Dermis blood vessel endothelial cell (primary cell): ENCODE measurements around the gene KRTAP17-1. TPM values are rescaled to one million over a fixed set of nuclear protein-coding genes. Genes with fewer than 3 reads are reported as not detected.

ENCODE experiments used
- DNase-seq: peaks from one replicate; pipeline ENCODE4 v3.0.0; 2010
- total RNA-seq: library from RNA; depleted of rRNA; stranded (reverse); fragments of >200 nt; gene quantifications from 2 replicates; pipeline ENCODE4 v1.2.3, GENCODE V29; 2014

Gene KRTAP17-1
- total RNA-seq, 1 donor from 2014 or later, result not detected

DNA sequence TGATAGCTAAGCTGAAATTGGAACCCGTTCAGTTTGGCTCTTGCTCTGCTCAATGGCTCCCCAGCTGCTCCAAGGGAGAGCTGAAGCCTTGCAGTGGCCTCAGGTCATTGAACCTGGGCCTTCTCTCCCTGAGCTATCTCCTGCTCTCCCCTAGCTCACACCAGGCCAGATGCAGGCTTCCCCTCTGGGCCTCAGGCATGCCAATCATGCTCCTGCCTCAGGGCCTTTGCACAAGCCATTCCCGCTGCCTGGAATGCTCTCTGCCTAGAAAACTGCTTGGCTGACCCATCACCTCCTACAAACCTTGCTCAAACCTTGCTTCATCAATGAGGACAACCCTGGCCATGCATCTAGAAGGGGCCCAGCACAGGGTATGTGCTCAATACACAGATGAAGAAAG, 16.7 kb upstream of the KRTAP17-1 start:
- no peak for DNase-seq

DNA sequence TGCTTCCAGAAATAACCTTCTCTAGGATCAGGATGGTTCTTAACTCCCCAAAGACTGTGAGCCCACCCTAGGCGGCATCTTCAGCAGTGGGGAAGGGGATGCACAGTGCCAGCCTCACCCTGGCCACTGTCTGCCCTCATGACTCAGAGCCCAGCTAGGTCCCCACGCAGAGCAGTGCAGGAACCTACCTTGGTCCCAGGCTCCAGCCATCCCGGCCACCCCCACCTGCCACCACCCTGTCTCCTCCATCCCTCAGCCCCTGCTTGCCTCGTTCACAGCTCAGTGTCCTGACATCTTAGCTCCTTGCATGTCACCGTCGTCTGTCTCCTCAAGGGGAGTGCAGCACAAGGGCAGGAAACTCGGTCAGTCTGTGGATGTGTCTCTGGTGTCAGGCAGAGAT, 16.1 kb upstream of the KRTAP17-1 start:
- no peak for DNase-seq

DNA sequence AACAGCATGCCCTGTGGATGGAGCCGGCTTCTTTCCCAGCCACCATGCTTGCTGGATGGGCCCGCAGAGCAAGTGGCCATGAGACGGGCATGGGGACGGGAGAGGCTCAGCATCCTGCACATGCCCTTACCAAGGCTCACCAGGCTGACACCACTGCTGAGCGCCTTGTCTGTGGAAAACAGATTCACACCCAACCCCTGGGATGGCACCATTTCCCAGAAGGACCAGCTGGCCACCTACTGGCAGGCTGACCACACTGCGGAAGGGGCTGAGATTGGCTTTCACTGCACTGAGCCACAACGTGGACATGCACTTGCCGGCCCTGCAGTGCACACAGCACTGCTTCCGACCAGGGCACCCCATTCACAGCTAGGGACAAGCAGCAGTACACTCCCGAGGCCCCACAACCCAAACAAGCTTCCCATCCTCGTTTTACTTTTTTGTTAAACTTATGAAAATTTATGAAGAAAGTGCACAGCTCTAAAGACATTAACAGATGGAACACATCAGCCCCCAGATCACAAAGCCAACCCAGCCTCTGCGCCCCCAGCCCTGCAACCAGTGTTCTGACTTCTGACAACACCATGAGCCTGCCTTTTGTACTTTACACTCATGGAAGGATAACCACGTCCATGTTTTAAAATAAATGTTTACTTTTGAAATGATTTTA, 13.9 kb upstream of the KRTAP17-1 start:
- DNase-seq, result peak; percentile 67

DNA sequence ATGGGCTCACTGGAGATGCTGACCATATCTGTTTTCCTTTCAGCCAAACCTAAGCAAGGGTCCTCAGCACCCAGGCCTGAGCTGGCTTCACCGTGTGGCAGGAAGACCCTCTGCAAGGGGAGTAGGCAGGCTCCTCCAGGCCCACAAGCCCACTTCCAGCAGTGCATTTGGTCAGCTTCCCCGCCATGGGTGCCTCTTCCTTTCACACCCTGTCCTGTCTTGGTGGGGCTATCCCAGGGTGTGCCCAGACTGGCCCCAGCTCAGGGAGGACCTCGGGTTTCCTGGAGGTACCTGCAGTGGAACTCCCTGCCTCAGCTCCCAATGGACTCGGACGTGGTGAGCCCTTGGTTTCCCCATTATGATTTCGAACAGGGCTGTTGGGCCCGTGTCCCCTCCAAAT, 12.7 kb upstream of the KRTAP17-1 start:
- no peak for DNase-seq

DNA sequence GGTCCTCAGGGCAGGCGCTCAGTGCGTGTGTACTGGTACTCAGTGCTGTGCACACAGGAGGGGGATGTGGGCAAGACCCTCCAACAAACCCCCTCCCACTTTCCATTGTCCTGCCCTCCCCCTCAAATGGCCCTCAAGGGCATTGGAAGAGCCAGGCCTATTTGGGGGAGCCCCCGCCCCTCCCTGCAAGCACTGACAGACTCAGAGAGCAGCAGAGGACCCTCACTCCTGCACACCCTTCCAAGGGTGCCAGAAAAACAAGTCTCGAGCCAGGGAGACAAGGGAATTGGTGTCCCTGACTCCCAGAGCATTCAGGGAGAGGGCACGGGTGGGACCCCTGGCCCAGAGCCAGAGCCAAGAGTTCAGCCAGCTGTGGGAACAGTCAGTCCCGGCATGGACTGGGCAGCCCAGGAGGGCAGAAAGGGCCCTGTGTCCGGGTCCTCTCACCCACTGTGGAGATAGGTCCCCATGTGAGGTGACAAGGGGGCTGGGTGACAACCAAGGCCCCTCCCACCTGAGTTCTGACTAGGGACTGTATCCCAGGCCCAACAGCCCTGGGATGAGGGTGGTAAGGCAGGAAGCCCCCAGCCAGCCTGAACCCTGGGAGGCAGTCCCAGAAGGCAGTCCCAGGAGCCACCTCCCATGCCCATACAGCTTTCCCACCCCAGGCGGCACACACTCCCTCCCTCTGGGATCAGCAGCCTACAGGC, 12.1 kb upstream of the KRTAP17-1 start:
- DNase-seq, result no peak

DNA sequence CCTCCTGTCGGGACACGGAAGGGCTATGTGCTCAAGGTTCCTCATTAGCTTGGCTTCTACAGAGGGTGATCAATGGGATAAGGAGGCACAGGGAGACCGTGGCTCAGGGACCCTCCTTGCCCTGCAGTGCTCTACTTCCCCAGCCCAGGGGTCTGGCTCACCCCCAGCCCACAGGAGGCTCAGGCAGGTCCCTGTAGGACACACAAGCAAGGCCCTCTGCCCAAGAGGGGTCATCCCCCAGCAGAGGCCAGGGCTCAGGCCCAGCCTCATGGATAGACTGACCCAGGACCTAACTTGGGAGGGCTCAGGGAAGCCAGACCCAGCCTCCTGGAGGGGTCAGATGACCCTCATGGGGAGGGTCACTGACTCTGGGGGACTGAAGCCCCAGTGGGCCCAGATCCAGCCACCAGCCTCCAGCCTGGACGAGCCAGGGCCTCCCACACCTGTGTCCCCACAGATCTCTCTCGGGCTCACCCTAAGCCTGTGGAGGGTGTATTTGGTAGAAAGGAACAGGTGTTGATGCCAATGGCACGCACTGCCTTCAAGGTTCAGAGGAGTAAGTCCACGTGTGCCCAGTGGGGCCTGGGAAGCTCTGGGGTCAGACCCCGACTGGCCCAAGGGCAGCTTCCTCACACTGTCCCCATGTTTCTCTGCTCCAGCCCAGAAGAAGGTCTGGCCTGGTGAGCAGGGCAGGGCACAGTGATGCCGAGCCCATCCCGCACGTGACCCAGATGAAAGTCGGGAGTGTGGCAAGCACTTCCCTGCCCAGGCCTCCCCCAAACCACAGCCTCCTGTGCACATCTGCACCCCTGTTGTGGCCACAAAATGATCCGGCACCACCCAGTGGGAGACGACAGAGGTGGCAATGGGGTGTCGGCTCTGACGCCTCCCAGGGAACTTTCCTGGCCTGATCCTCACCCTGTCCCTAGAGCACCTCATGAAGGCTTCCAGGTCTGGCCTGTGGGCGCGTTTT, 10.9 kb upstream of the KRTAP17-1 start:
- DNase-seq, result no peak

DNA sequence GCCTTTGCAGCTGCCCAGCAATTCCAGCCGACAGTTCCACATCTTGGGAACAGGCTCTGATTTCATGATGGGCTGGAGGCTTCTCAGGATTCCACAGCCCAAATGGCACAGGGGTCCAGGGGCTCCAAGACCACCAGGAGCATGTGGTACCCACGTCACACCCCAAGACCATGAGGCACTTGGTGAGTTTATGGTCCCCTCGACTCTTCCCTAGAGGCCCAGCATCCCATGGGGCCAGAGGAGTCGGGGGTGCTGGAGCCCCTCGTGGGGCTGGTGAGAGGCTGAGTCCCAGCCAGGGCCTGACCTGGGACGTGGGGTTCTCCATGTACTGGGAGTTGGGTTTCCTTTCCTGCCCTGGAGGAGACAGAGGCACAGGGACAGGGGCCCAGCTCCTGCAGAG, 10.1 kb upstream of the KRTAP17-1 start:
- no peak for DNase-seq

DNA sequence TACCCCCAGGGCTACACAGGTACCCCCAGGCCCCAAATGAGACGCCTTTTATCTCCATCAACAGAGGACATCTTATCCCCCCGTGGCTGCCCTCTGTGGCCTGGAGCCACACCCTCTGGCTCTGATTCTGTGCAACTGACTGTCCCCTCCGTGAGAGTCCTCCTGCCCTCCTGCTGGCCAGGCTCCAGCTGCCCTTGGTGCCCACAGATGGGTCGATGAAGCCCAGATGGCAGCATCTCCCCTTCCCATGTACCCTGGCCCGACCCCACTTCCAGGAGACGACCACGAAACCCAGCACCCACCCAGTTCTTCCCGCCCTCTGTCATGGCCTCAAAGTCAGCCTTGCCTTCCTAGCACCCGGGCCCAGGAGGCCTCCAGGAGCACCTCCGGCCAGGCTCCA, 9.6 kb upstream of the KRTAP17-1 start:
- DNase-seq, result no peak

DNA sequence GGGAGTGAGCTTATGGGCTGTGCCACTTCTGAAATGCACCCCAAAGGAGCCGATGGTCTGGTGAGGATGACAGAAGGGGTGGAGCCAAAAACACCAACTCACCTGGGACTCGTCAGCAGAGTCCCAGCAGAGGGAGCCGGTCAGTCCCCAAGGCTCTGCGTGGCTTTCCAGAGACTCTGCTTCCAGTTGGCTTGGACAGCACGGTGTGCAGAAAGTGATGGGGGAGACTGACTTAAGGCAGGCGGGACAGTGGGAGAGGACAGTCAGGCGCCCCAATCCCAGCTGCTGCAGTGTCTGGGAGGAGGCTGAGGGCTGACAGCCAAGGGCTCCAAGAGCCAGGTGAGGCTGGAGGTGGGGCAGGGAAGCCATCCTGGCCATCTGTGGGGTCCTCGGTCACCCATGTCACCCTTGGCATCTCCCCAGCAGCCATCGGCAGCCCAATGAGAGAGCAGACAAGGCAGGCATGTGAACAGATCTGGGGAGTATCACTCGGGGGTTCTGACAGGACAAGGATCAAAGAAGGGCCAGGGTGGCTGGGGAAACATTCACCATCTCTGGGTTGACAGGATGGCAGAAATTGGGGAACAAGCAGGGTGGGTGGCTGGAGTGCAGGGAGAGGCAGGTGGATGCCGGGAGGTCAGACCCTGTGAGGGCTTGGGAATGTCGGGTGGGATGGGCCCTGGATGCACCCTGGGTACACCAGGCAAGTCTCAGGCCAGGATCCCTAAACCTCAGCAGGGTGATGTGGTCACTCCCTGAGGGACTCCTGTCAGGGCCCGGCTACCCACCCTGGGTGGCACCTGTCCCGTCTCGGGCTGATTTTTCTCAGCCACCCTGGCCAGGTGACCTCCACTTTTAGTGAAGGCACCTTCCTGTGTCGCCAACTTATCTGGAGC, 8.9 kb upstream of the KRTAP17-1 start:
- peak; percentile 12 for DNase-seq

DNA sequence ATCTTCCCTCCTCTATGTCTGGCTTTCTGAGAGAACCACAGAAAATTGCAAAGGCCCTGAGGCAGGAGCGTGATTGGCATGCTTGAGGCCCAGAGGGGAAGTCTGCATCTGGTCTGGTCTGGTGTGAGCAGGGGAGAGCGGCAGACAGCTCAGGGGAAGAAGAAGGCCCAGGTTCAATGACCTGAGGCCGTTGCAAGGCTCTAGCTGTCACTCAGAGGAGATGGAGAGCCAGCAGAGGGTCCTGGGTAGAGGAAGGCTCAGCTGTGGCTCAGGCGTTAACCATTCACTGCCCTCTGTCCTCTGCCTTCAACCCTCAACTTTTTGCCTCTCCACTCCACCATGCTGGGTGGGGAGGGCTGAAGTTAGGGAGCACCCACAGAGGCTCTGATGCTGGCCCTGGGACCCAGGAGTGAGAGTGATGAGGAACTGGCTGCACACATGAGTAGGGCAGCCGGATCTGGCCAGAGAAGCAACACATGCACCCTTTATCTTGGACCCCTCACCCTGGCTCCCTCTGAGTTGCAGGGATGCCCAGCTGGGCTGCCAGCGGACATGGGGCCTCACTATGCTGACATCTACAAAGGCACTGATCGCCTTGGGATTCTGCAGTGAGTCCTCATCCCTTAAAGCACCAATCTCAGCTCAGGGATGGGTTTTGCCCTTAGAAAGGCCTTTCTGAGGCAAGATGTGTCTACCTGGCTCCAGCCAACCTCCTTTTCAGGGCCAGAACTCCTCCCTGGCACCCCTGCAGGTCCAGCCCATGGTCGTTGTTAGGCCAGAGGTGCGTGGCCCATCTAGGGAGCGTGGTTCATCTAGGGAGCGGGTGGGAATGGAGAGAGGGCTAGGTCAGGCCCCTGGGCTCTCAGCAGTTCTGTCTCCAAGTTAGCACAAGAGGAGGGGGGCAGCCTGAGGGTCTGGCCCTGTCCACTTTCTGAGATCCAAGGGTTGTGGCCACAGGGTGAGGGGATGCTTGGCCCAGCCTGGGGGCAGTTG, 7.7 kb upstream of the KRTAP17-1 start:
- DNase-seq, result no peak

DNA sequence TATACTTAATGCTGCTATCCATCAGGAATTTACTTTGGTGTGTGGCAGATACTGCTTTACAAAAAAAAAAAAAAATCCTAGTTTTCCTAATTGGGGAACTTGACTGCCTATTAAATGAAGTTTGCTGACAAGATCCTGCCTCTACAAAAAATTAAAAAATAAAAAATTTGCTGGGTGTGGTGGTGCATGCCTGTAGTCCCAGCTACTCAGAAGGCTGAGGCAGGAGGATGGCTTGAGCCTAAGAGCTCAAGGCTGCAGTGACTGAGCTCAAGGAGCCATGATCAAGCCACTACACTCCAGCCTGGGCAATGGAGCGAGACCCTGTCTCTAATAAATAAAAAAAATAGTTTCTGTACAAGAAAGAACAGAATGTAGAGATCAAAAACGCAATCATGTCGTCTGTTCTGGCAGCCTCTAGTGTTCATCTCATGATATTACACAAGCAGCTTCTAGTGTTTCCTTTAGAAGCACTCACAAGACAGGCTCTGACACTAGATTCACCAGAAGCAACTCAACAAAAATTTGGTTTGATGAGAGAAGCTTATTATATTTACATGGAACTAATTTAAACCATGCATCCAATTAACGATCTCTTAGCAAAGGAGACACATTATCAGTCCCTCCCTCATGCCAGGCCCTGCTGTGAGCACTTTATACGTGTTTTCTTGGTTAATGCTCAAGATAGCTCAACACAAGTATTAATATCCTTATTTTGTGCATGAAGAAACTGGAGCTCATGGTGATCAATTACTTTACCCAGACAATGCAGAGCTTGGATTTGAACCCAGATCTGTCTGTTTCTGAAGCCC, 6.8 kb upstream of the KRTAP17-1 start:
- peak; percentile 68 for DNase-seq

DNA sequence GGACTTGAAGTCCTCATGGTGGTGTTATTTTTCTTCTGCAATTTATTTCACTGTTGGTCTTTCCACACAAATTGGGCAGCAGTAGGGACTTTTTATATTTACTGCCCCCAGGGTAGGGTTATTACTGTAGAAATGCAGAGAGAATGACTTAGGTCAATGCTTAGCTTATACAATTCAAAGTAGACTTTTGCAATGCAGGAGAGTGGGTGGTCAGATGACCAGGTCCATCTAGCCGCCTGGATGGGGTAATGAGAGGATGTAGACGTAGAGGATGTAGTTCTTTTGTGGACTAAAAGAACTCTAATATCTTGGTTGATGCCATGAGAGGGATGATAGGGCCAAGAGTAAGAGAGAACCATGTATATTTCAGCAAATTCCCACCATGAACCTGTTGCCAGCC, 2.7 kb upstream of the KRTAP17-1 start:
- DNase-seq, result no peak

DNA sequence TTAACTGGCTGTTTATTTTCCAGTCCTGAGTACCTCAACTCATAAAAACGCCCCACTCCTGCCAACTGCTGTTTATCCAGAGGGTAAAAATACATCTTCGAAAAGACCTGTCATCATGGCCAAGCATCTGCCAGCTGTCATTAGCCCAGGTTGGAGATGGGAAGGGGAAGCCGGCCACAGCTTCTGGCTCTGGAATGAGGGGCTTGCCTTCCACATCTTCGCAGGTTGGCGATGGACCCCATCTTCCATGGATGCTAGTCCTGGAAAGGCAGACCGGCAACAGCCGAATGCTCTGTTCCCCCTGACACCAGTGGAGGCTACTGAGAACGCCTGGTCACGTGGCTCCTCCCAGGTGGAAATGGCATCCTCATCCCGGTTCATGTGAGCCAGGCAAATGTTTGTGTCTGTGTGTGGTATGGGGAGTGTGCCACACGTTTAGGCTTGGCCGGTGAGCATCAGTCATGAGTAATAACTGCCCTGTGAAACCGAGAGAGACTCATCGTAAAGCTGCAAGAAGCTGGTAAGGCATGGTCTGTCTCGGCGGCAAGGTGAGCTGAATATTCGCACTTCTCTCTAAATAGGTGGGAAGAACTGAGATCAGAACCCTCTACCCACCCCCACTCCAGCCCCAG, 420 bp upstream of the KRTAP17-1 start:
- DNase-seq, result no peak

DNA sequence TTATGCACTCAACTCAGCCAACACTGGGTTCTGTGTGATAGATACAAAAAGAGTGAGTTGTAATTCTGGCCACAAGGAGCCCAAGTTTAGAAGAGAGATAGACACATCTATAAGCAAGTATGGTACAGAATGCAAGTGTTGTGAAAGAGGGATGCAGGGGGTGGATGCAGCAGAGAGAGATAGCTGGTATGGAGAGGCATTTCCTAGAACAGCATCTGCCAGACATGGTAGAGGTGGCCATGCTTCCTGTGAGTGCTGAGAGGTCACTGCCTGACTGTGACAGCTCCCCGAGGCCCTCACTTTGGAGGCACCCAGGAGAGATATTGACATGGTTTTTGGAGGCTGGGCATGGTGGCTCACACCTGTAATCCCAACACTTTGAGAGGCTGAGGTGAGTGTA, 4.4 kb downstream of the KRTAP17-1 start:
- DNase-seq, result no peak

DNA sequence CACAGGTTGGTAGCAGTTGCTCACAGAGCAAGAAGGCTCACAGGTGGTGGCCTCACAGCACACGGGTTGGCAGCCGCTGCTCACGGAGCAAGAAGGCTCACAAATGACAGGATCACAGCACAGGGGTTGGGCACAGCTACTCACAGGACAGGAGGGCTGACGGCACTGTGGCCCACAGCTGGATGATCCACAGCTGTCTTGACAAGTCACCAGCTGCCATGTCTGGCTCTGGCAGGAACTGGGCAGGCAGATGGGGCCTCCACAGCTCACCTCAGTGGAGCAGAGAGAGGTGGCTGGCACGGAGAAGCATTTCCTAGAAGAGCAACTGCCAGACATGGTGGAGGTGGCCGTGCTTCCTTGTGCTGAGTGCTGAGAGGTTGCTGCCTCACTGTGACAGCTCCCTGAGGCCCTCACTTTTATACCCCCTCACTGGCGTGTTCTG, 6.6 kb downstream of the KRTAP17-1 start, which contains the start of gene KRTAP16-1:
Gene KRTAP16-1, minus strand, starts transcription at position 392 of the 442 bp plus-strand sequence. Its CDS starts 56 bp downstream, at position 336.
- DNase-seq, result no peak

DNA sequence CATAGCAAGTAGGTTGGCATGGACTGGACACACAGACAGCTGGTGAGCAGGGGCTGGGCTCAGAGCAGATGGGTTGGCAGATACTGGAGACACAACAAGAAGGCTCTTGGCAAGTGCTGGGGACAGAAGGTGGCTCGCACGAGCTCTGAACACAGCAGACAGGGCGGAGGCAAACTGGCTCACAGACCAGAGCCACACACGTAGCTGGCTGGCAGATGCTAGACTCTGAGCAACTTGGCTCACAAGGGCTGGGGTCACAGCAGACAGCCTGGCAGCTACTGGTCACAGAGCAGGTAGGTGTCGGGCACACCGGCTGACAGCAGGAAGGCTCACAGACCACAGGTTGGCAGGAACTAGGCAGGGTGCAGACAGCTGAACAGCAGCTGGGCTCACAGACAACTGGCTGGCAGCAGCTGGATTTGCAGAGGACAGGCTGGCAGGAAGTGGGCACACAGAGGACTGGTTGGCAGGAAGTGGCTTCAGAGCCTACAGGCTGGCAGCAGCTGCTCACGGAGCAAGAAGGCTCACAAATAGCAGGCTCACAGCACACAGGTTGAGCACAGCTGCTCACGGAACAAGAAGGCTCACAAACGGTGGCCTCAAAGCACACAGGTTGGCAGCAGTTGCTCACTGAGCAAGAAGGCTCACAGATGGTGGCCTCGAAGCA, 7.1 kb downstream of the KRTAP17-1 start:
- DNase-seq, result no peak

DNA sequence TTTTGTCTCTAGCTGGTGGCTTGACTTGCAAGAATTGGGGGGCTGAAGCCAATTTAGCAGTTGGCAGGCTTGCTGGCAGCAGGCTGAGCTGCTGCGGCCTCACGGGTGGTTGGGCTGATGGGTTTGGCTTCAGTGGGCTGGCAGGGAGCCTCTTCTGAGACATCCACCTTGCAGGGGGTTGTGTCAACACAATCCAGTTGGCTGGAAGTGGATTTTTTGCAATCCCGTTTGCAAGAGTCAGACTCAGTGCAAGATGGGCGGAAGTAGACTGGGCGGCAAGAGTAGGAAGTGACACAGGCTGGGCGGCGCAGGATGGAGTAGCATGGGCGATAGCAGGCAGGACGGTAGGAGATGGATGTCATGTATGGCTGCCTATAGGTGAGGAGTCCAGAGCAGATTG, 7.9 kb downstream of the KRTAP17-1 start:
- no peak for DNase-seq

DNA sequence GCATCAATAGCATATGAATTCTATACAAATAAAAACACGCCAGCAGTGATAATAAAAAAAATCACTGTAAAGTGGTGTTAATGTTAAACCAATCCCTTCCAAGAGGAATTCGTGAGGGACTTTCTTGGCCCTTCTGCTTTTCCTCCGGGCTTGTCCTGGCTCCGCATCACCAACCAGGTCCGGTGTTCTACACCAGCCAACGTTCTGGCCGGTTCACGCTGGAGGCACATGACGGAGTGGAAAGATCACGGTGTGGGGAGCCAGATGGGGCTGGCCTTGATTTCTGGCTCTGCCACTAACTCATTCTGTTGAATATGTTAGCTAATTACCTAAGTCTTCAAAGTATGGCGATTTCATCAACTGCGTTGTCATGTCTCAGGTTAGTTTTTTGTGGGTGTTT, 11.4 kb downstream of the KRTAP17-1 start:
- DNase-seq, result no peak

DNA sequence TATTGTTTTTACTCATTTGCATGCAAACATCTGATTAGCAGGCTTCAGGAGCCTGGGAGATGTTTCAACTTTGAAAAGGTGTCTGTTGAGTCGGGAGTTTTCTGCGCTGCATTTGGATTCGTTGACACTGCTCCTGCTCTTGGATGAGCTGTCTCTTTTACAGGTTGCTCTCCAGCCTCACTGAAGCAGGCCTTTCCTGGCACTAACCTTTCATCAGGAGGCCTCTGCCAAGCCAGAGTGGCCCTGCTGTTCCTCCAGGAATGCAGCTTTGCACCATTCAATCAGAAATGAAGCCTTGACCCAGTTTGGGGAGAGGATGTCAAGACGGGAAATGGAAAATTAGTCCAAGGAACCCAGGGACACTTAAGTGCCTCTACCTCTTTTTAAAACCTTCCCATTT, 12.5 kb downstream of the KRTAP17-1 start:
- DNase-seq, result no peak
